ENCODE measurements around the gene HOXB9. TPM values are rescaled to one million over a fixed set of nuclear protein-coding genes. Genes with fewer than 3 reads are reported as not detected.

HOXB9 gene
- total and polyA plus RNA-seq, 9 of the 15 experiments (the other 6 are each of a cell fraction or from before 2014, with no cell fraction given), result 3.1 to 196 (median 77.6) TPM

- TF ChIP-seq TEAD4 (IDR thresholded peaks at IDR 0.05; ENCODE audit: low read length) (peak; percentile 72), TEAD4 (CRISPR knock-in tag; IDR thresholded peaks at IDR 0.05; ENCODE audit: borderline replicate concordance) (no peak), THRA (IDR thresholded peaks at IDR 0.05) (no peak), TCFL5 (CRISPR knock-in tag; conservative IDR thresholded peaks at IDR 0.05) (no peak), TCF7L2 (IDR thresholded peaks at IDR 0.05; ENCODE audit: low read depth, low read length) (no peak), HNRNPLL (IDR thresholded peaks at IDR 0.05; ENCODE audit: low read depth, low read length, poor library complexity, severe bottlenecking) (peak; percentile 52), NR3C1 (CRISPR knock-in tag; IDR thresholded peaks at IDR 0.05) (no peak), CCNT2 (IDR thresholded peaks at IDR 0.05; ENCODE audit: borderline replicate concordance, extremely low read depth, insufficient read length, low read depth, low read length) (peak; percentile 95), CBX1 (IDR thresholded peaks at IDR 0.05; ENCODE audit: low read depth) (no peak), ZNF445 (CRISPR knock-in tag; IDR thresholded peaks at IDR 0.05; ENCODE audit: low read depth) (no peak), TRIM28 (IDR thresholded peaks at IDR 0.05) (no peak), E2F8 (IDR thresholded peaks at IDR 0.05; ENCODE audit: low read depth, partially characterized antibody) (peak; percentile 49), MECOM (CRISPR knock-in tag; IDR thresholded peaks at IDR 0.05) (no peak), ZNF23 (CRISPR knock-in tag; IDR thresholded peaks at IDR 0.05) (no peak), E2F6 (IDR thresholded peaks at IDR 0.05; ENCODE audit: borderline replicate concordance in 1 of 2, extremely low read depth in 1 of 2, insufficient read depth in 1 of 2, insufficient read length in 1 of 2, low read depth in 1 of 2, low read length in 1 of 2, poor library complexity in 1 of 2, severe bottlenecking in 1 of 2) (no peak), SREBF1 (IDR thresholded peaks at IDR 0.05; ENCODE audit: borderline replicate concordance, low read depth, low read length) (no peak), GABPB1 (CRISPR knock-in tag; IDR thresholded peaks at IDR 0.05) (peak; percentile 72; the same call in 1 of the 2 replicates), KLF13 (tag; IDR thresholded peaks at IDR 0.05; ENCODE audit: borderline replicate concordance, low read depth) (no peak; the same call in 1 of the 2 replicates), POLR2AphosphoS5 (IDR thresholded peaks at IDR 0.05; ENCODE audit: control insufficient read depth, insufficient read depth, low read depth, low read length) (peak; percentile 62)
Observed at GRCh38 chr17:48626245-48627117, at the start of gene HOXB9 (continued).

Data from K562 (cell line).